AG09309 (cell line): ENCODE measurements around the gene CISD3.

ENCODE experiments used
- DNase-seq: peaks from one replicate; pipeline ENCODE4 v3.0.0-alpha.2; 2010; ENCODE audit warnings: low read depth
- H3K4me3 ChIP-seq: 2 replicates; pipeline ENCODE4 v1.5.1; 2011; ENCODE audit warnings: mild to moderate bottlenecking, low read depth, low read length, moderate library complexity; ENCODE audit not compliant: control insufficient read depth
- TF ChIP-seq, protein P1 (sequence below): IDR thresholded peaks from 2 replicates; pipeline ENCODE4 v1.5.1; 2011; ENCODE audit warnings: mild to moderate bottlenecking, low read depth, low read length, inconsistent platforms; ENCODE audit not compliant: insufficient read depth, control insufficient read depth; ENCODE audit errors: missing control alignments

The CISD3 gene

DNA sequence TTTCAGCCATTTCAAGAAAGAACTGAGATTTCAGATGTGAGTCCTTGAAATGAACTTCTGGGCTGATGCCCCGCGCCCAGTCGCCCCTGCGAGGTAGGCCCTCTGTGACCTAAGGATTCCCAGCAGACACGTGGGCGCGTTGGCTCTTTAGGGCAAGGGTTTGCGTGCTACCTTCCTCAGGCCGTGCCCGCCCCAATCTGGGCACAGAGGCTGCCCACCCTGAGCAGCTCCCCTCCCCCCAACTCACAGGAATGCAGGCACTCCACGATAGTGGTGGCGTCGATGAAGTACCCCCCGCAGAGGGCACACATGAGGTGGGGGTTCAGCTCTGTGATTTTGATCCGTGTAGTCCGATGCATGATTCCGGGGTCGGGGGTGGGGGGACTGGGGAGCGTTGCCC is 9.9 kb downstream of the CISD3 start:
- TF ChIP-seq, protein P1, sequence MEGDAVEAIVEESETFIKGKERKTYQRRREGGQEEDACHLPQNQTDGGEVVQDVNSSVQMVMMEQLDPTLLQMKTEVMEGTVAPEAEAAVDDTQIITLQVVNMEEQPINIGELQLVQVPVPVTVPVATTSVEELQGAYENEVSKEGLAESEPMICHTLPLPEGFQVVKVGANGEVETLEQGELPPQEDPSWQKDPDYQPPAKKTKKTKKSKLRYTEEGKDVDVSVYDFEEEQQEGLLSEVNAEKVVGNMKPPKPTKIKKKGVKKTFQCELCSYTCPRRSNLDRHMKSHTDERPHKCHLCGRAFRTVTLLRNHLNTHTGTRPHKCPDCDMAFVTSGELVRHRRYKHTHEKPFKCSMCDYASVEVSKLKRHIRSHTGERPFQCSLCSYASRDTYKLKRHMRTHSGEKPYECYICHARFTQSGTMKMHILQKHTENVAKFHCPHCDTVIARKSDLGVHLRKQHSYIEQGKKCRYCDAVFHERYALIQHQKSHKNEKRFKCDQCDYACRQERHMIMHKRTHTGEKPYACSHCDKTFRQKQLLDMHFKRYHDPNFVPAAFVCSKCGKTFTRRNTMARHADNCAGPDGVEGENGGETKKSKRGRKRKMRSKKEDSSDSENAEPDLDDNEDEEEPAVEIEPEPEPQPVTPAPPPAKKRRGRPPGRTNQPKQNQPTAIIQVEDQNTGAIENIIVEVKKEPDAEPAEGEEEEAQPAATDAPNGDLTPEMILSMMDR: no peak
- no peak overlapping the region for H3K4me3 ChIP-seq
- no peak for DNase-seq

GRCh38 chr17:38740806-38741205 is 10.7 kb downstream of the CISD3 start:
- no peak for DNase-seq
- TF ChIP-seq, protein P1: no peak
- no peak overlapping the region for H3K4me3 ChIP-seq

GRCh38 chr17:38741461-38741860 is 11.3 kb downstream of the CISD3 start:
- no peak overlapping the region for H3K4me3 ChIP-seq
- TF ChIP-seq, protein P1: no peak
- no peak for DNase-seq

DNA sequence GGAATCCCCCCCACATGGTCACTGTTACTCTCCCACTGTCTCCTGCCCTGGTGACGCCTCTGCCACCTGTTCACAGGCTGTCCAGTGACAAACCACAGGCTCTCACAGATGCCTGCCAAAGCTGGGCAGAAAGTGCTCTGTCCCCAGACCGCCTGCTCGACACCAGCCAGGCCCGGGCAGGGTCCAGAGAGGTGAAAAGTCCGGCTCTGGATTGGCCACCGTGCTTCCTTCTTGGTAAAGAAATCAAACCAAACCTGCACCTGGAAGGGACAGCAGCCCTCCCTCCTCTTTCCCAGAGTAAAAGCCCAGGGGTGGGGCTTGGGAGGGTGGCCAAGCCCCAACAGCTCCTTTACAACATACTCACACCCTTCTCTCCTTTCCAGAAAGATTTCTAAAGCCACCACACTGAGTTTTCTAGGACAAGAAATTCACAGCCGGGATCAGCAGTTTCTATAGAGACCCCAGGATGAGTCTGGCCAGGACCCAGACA is 11.8 kb downstream of the CISD3 start:
- TF ChIP-seq, protein P1: no peak

DNA sequence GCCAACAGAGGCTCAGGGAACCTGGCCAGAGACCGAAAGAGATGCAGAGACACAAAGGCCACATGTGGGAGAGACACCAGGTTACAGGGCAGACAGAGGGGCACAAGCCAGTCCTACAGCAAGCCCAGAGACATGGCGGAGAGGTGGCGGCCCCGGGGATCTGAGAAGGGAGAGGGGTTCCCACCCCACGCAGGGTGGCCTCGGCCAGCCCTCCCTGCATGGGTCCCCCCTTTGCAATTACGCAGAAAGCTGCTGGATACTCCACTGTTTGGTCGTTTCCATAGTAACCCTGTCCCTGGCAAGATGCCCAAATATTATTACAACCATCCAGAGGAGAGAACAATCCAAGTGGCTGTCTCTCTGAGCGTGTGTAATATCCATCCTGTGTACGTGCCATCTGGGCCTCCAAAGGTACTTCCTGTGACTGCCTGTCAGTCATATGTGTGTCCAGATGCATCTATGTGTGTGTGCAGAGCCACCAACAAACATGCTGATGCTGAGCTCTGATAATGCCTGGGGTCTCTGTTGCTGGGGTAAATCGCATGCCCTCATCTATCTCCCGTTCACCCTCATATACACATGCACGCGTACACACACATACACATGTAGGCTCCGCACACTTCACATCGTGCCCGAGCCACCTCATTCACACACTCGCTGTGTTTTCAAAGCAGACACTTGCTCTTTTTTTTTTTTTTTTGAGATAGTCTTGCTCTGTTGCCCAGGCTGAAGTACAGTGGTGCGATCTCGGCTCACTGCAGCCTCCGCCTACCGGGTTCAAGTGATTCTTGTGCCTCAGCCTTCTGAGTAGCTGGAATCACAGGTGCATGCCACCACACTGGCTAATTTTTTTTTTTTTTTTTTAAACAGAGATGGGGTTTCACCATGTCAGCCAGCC is 12.5 kb downstream of the CISD3 start:
- no peak overlapping the region for H3K4me3 ChIP-seq
- TF ChIP-seq, protein P1: no peak
- no peak for DNase-seq

More for the DNA sequence above, 11.8 kb downstream of the CISD3 start:
- H3K4me3 ChIP-seq: no peak overlapping the region
- DNase-seq: no peak

GRCh38 chr17:38743556-38744171 is 13.5 kb downstream of the CISD3 start:
- DNase-seq: no peak
- TF ChIP-seq, protein P1: no peak
- H3K4me3 ChIP-seq: no peak overlapping the region
